ENCODE measurements around the gene C5AR2. TPM values are rescaled to one million over a fixed set of nuclear protein-coding genes. Genes with fewer than 3 reads are reported as not detected.

Gene C5AR2
- total RNA-seq, 2 donors from 2014 or later, result 0.19 to 2.6 TPM

DNA sequence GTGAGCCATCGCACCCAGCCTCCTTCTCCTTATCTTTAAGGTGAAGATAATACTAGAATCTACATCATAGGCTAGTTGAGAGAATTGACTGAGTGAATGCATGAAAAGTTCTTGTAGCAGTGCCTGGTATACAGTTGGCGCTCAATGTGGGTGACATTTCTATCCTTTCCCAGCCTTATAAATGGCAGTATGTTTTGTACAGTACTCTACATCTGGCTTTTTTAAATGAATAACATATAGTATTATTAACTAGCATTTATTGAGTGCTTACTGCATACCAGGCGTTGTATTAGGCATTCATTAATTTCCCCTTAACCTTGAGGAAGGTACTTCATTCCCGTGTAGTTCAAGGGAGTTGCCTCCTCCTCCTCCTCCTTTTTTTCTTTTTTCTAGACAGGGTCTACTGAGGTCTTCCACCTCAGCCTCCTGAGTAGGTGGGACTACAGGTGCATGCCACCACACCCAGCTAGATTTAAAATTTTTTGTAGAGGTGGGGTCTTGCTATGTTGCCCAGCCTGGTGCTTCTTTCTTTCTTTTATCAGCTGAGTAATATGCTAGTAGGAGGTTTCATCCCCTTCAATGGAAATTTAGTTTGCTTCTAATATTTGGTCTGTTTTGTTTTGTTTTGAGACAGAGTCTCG, 19.5 kb upstream of the C5AR2 start:
- peaks cover 17 to 20% of the 10 kb centered on the region in 2 donors for H3K27me3 Mint-ChIP-seq
- H3K4me3 Mint-ChIP-seq, result peak overlapping the region; percentile 25
- no peak for ATAC-seq
- no peaks in the 10 kb centered on the region for H3K9me3 Mint-ChIP-seq
- H3K27ac Mint-ChIP-seq, result no peak overlapping the region
- DNase-seq (ENCODE audit: low spot score), result no peak
- peaks cover 8 to 16% of the 10 kb centered on the region in 2 donors for H3K4me1 Mint-ChIP-seq (ENCODE audit: low read depth in 2 of 2)
- H3K36me3 Mint-ChIP-seq, result no peaks in the 10 kb centered on the region

DNA sequence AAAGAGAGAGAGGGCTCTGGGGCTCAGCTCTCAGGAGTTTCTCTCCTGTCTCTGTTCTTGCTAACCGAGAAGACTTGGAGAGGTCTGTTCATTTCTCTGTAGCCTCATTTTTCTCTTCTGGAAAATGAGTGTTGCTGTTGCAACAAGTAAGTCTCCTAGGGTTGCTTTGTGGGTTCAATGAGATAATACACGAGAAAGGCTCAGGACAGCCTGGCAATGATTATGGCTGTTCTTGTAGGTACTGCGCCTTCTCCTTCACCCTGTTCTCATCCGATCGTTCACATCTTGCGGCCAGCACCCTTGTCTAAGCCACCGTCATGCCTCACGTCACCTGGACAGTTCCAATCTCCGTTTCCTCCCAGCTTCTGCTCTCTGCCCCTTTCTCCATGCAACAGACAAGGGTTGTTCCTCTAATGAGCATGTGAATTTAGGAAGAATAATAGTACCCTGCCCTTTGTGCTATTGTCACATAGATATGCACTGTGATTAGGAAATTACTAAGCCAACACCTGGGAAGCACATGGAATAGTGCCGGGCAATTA, 18.1 kb upstream of the C5AR2 start:
- no peaks in the 10 kb centered on the region for H3K9me3 Mint-ChIP-seq

DNA sequence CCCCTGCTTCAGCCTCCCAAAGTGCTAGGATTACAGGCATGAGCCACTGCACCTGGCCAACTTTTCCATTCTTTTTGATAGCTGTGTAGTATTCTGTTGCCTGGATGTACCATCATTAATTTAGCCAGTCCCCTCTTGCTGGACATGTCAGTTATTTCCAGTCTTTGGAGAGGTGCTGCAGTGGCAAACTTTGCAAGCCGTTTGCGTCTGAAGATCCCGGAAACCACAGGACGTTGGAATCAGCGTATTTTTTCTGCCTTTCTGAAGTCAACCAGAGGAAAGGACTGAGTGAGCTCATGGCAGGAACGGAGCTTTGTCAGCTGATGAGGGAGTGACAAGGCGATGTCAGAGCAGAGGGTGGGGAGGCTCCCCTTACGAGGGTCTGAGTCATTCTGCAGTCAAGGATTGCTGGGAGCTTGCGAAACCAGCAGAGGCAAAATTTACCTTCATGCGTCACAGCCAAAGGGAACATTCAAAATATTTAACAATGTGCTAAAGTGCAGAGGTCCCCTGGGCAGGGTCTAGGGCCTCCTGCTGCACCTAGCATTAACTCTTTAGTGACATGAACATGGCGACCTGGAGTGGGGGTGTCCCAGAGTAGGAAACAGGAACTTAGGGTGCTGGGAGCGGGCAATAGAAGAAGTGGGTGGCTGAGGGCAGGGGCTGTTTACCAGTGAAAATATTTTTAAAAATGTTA, 16.7 kb upstream of the C5AR2 start:
- H3K4me3 Mint-ChIP-seq, result peak overlapping the region; percentile 0
- ATAC-seq, result peak; percentile 87 to 89
- no peaks in the 10 kb centered on the region for H3K9me3 Mint-ChIP-seq
- H3K36me3 Mint-ChIP-seq, result no peaks in the 10 kb centered on the region
- DNase-seq (ENCODE audit: low spot score), result no peak
- H3K27me3 Mint-ChIP-seq, result peaks cover 15 to 16% of the 10 kb centered on the region in 2 donors
- H3K27ac Mint-ChIP-seq, result peak overlapping the region in 1 of 2 donors; percentile 12
- H3K4me1 Mint-ChIP-seq (ENCODE audit: low read depth in 2 of 2), result peaks cover 10 to 16% of the 10 kb centered on the region in 2 donors

More for the DNA sequence above, 18.1 kb upstream of the C5AR2 start:
- Mint-ChIP-seq H3K27ac (no peak overlapping the region), H3K4me1 (ENCODE audit: low read depth in 2 of 2) (peaks cover 8 to 16% of the 10 kb centered on the region in 2 donors), H3K27me3 (peaks cover 17 to 20% of the 10 kb centered on the region in 2 donors), H3K4me3 (no peak overlapping the region), H3K36me3 (no peaks in the 10 kb centered on the region)
- DNase-seq (ENCODE audit: low spot score), result no peak
- ATAC-seq, result no peak

DNA sequence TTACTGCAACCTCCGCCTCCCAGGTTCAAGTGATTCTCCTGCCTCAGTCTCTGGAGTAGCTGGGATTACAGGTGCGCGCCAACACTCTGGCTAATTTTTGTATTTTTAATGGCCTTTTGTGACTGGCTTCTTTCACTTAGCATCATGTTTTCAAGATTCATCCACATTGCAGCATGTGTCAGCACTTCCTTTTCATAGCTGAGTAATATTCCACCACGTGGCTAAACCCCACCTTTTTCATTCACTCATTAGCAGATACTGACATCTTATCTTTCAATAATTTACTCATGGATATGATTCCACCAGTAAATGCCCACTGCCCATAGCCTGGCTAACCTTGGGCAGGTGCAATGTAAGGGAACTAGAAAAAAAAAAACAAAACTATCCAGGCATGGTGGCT, 15.5 kb upstream of the C5AR2 start:
- DNase-seq (ENCODE audit: low spot score) (no peak), ATAC-seq (no peak)
- peak overlapping the region; percentile 0 for H3K4me3 Mint-ChIP-seq
- peaks cover 10 to 16% of the 10 kb centered on the region in 2 donors for H3K4me1 Mint-ChIP-seq (ENCODE audit: low read depth in 2 of 2)
- peak overlapping the region in 1 of 2 donors; percentile 12 for H3K27ac Mint-ChIP-seq
- H3K27me3 Mint-ChIP-seq, result peaks cover 15 to 18% of the 10 kb centered on the region in 2 donors
- H3K9me3 Mint-ChIP-seq, result no peaks in the 10 kb centered on the region
- no peaks in the 10 kb centered on the region for H3K36me3 Mint-ChIP-seq

DNA sequence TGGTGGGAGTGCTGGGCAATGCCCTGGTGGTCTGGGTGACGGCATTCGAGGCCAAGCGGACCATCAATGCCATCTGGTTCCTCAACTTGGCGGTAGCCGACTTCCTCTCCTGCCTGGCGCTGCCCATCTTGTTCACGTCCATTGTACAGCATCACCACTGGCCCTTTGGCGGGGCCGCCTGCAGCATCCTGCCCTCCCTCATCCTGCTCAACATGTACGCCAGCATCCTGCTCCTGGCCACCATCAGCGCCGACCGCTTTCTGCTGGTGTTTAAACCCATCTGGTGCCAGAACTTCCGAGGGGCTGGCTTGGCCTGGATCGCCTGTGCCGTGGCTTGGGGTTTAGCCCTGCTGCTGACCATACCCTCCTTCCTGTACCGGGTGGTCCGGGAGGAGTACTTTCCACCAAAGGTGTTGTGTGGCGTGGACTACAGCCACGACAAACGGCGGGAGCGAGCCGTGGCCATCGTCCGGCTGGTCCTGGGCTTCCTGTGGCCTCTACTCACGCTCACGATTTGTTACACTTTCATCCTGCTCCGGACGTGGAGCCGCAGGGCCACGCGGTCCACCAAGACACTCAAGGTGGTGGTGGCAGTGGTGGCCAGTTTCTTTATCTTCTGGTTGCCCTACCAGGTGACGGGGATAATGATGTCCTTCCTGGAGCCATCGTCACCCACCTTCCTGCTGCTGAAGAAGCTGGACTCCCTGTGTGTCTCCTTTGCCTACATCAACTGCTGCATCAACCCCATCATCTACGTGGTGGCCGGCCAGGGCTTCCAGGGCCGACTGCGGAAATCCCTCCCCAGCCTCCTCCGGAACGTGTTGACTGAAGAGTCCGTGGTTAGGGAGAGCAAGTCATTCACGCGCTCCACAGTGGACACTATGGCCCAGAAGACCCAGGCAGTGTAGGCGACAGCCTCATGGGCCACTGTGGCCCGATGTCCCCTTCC, 11.8 kb upstream of the C5AR2 start:
- Mint-ChIP-seq H3K4me1 (ENCODE audit: low read depth in 2 of 2) (peaks cover 11 to 13% of the 10 kb centered on the region in 2 donors), H3K4me3 (no peak overlapping the region), H3K27ac (no peak overlapping the region), H3K27me3 (peaks cover 20 to 23% of the 10 kb centered on the region in 2 donors), H3K36me3 (no peaks in the 10 kb centered on the region), H3K9me3 (no peaks in the 10 kb centered on the region)
- no peak for DNase-seq (ENCODE audit: low spot score)
- ATAC-seq, result no peak

DNA sequence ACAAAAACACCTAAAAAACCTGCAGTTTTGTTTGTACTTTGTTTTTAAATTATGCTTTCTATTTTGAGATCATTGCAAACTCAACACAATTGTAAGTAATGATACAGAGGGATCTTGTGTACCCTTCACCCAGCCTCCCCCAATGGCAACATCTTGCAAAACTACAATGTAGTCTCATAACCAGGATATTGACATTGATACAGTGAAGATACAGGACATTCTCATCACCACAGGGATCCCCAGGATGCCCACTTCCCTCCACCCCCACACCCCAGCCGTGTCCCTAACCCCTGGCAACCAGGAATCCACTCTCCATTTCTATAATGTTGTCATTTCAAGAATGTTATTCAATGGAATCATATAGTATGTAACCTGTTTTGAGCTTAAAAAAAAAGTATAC, 10.3 kb upstream of the C5AR2 start:
- Mint-ChIP-seq H3K9me3 (no peaks in the 10 kb centered on the region), H3K27ac (no peak overlapping the region), H3K36me3 (no peaks in the 10 kb centered on the region), H3K27me3 (peaks cover 7 to 20% of the 10 kb centered on the region in 2 donors), H3K4me3 (no peak overlapping the region), H3K4me1 (ENCODE audit: low read depth in 2 of 2) (peaks cover 0 to 4% of the 10 kb centered on the region in 2 donors)
- DNase-seq (ENCODE audit: low spot score) (no peak), ATAC-seq (no peak)

DNA sequence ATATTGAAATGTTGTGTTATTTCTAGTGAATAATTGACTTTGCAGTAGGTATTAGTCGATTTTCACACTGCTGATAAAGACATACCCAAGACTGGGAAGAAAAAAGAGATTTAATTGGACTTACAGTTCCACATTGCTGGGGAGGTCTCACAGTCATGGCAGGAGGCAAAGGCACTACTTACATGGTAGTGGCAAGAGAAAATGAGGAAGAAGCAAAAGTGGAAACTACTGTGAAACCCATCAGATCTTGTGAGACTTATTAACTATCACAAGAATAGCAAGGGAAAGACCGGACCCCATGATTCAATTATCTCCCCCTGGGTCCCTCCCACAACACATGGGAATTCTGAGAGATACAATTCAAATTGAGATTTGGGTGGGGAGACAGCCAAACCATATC, 9.9 kb upstream of the C5AR2 start:
- no peaks in the 10 kb centered on the region for H3K36me3 Mint-ChIP-seq
- H3K27ac Mint-ChIP-seq, result no peak overlapping the region
- H3K4me1 Mint-ChIP-seq (ENCODE audit: low read depth in 2 of 2), result peaks cover 0 to 4% of the 10 kb centered on the region in 2 donors
- DNase-seq (ENCODE audit: low spot score), result no peak
- H3K4me3 Mint-ChIP-seq, result no peak overlapping the region
- H3K27me3 Mint-ChIP-seq, result peaks cover 7 to 20% of the 10 kb centered on the region in 2 donors
- H3K9me3 Mint-ChIP-seq, result no peaks in the 10 kb centered on the region
- no peak for ATAC-seq

DNA sequence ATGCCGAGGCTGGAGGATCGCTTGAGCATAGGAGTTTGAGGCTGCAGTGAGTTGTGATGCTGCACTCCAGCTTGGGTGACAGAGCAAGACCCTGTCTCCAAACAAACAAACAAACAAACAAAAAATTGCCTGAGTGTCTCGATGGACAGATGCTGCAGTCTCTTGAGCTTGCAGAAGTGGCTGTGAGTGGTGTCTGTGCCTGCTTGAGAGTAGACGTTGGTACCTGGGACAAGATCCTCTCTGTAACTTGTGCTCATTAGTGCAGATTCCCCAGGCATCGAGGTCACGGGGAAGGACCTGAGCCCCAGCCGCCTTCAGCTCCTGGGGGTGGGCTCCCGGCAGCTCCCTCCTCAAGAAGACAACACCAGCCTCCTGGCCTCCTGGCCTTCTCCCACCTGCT, 8.6 kb upstream of the C5AR2 start:
- Mint-ChIP-seq H3K27ac (no peak overlapping the region), H3K9me3 (no peaks in the 10 kb centered on the region), H3K4me1 (ENCODE audit: low read depth in 2 of 2) (peaks cover 0 to 4% of the 10 kb centered on the region in 2 donors), H3K4me3 (no peak overlapping the region), H3K27me3 (peaks cover 7 to 22% of the 10 kb centered on the region in 2 donors), H3K36me3 (no peaks in the 10 kb centered on the region)
- ATAC-seq, result no peak
- DNase-seq (ENCODE audit: low spot score), result no peak

DNA sequence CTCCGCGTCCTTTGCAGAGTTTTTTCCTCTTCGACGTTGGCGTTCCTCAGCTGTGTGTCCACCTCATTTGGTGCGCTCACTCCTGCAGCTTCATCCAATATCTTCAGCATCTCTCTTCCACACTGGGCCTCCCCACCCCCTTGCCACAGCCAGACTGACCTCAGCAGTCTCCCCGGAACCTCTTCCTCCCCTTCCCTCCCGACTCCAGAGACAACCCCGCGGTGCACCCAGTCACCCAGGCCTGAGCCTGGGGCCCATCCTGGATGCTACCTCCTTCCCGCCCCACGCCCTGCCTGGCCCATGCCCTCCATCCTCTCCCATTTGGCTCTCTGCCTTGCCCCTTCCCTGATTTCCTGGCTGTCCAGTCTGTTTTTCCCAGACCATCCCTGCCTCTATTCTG, 8.1 kb upstream of the C5AR2 start:
- H3K27ac Mint-ChIP-seq, result no peak overlapping the region
- no peaks in the 10 kb centered on the region for H3K9me3 Mint-ChIP-seq
- no peak for DNase-seq (ENCODE audit: low spot score)
- H3K4me1 Mint-ChIP-seq (ENCODE audit: low read depth in 2 of 2), result peaks cover 0 to 4% of the 10 kb centered on the region in 2 donors
- no peaks in the 10 kb centered on the region for H3K36me3 Mint-ChIP-seq
- no peak for ATAC-seq
- H3K4me3 Mint-ChIP-seq, result no peak overlapping the region
- peaks cover 7 to 22% of the 10 kb centered on the region in 2 donors for H3K27me3 Mint-ChIP-seq

DNA sequence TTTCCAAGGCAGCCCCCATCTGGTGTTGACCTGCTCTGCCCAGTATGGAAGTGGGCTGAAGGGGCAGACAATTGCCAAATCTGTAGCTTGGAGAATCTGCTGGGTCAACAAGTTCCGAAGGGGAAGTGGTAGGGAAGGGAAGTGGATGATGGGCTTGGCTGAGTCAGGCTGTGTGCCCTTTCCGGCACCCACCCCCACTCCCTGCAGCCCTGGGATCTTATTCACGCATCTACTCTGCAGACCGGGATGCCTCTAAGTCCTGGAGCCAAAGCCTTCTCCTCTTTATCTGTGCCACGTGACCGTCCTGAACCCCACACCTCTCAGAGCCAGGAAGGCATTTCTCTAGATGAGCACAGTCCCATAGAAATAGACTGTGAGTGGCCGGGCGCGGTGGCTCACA, 7.5 kb upstream of the C5AR2 start:
- no peak overlapping the region for H3K27ac Mint-ChIP-seq
- ATAC-seq (no peak), DNase-seq (ENCODE audit: low spot score) (no peak)
- H3K4me1 Mint-ChIP-seq (ENCODE audit: low read depth in 2 of 2), result peaks cover 0 to 4% of the 10 kb centered on the region in 2 donors
- no peaks in the 10 kb centered on the region for H3K36me3 Mint-ChIP-seq
- H3K4me3 Mint-ChIP-seq, result no peak overlapping the region
- no peaks in the 10 kb centered on the region for H3K9me3 Mint-ChIP-seq
- H3K27me3 Mint-ChIP-seq, result peaks cover 7 to 22% of the 10 kb centered on the region in 2 donors

DNA sequence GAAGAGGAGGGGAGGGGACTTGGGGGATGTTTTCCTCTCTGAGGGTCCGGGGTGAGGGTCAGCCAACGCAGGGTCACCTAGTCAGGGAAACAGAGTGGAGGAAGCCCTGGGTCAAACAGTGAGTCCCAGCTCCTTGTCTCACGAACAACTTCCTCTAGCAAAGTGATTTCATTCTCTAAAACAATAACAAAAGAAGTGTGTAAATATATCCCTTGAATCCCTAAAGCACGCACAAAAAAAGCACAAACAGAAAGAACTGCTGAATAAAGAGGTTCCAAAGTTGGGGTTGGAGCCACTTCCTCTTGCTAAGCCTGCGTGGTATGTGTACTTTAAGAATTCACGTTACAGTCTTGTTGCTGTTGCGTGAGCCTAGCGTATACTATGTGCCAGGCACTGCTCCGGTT, 1.5 kb upstream of the C5AR2 start:
- H3K4me3 Mint-ChIP-seq, result no peak overlapping the region
- ATAC-seq, result no peak
- no peak for DNase-seq (ENCODE audit: low spot score)
- H3K9me3 Mint-ChIP-seq, result no peaks in the 10 kb centered on the region
- no peak overlapping the region for H3K27ac Mint-ChIP-seq
- H3K36me3 Mint-ChIP-seq, result no peaks in the 10 kb centered on the region
- H3K4me1 Mint-ChIP-seq (ENCODE audit: low read depth in 2 of 2), result peaks cover 0 to 3% of the 10 kb centered on the region in 2 donors
- peaks cover 0 to 4% of the 10 kb centered on the region in 2 donors for H3K27me3 Mint-ChIP-seq

DNA sequence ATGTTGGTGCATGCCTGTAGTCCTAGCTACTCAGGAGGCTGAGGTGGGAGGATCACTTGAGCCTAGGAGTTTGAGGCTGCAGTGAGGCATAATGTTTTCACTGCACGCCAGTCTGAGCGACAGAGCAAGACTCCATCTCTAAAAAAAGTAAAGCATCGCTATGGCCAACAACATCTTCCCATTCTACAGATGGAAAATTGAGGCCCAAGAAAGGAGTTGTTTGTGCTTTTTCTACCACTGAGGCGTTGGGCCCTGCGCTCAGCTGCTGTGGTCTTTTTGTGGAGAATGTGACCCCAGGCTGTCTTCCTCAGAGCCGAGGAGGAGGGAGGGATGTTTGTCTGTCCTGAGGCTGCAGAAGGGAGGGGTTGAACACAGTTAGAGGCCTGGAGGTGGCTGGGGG, 485 bp upstream of the C5AR2 start:
- DNase-seq (ENCODE audit: low spot score) (peak; percentile 20), ATAC-seq (no peak)
- peaks cover 0 to 4% of the 10 kb centered on the region in 2 donors for H3K27me3 Mint-ChIP-seq
- H3K4me1 Mint-ChIP-seq (ENCODE audit: low read depth in 2 of 2), result peaks cover 4 to 9% of the 10 kb centered on the region in 2 donors
- no peaks in the 10 kb centered on the region for H3K9me3 Mint-ChIP-seq
- no peak overlapping the region for H3K27ac Mint-ChIP-seq
- H3K4me3 Mint-ChIP-seq, result no peak overlapping the region
- no peaks in the 10 kb centered on the region for H3K36me3 Mint-ChIP-seq

Measured in natural killer cell treated with Interleukin-12 subunit alpha and Interleukin-12 subunit beta and Interleukin-15 and Interleukin-18, amount 100 ng/mL, for 72 hours (primary cell).